T-cell (primary cell): Measurements from ENCODE around the gene SPCS1. TPM values are rescaled to one million over a fixed set of nuclear protein-coding genes. Genes with fewer than 3 reads are reported as not detected.

Source experiments
- ATAC-seq, 4 experiments: fragments of 200-7000 bp in 3 of 4; fragments of 150-1000 bp in 1 of 4; cut with Tn5 transposase; replicated peaks in 1 of 4; 1 replicate in 3 of 4; 2 replicates in 1 of 4; pipeline ENCODE4 v1.10.0; 2021; ENCODE audit warnings: moderate library complexity in 3 of 4, mild to moderate bottlenecking in 2 of 4, moderate number of reproducible peaks in 1 of 4
- CTCF ChIA-PET, 2 donors: fragments of 300-600 bp; sonication (Branson Sonifier 250); formaldehyde crosslinking; loops; one replicate each; lab custom pipeline; 2022; ENCODE audit warnings: antibody characterized with exemption in 2 of 2; lab: Charles Lee
- POLR2A ChIA-PET, 2 donors: fragments of 300-600 bp; sonication (Branson Sonifier 250); formaldehyde crosslinking; loops; one replicate each; lab custom pipeline; 2022; ENCODE audit warnings: antibody characterized with exemption in 2 of 2; lab: Charles Lee
- DNase-seq, 35 experiments: peaks; one replicate each; pipeline versions ENCODE4 v3.0.0 to v3.0.0-alpha.2; 2013 to 2023
- H3K27ac ChIP-seq: one replicate; pipeline ENCODE4 v1.5.1; 2013; ENCODE audit warnings: low read length
- H3K27me3 ChIP-seq, 2 experiments: replicated peaks in 1 of 2; 1 replicate in 1 of 2; 2 replicates in 1 of 2; pipeline versions ENCODE4 v1.6.1 to v1.7.0; 2013; ENCODE audit warnings: low read length in 1 of 2, mixed read lengths in 1 of 2; ENCODE audit not compliant: control insufficient read depth in 2 of 2, insufficient read depth in 2 of 2; ENCODE audit errors: extremely low read depth in 1 of 2
- H3K36me3 ChIP-seq, 2 donors: 1 replicate in 1 of 2; 2 replicates in 1 of 2; pipeline versions ENCODE4 v1.6.1 to v1.7.0; 2013; ENCODE audit warnings: low read length in 1 of 2; ENCODE audit not compliant: control insufficient read depth in 2 of 2, insufficient read depth in 1 of 2; ENCODE audit errors: extremely low read depth in 1 of 2
- H3K4me1 ChIP-seq, 2 experiments: 1 replicate in 1 of 2; 2 replicates in 1 of 2; pipeline versions ENCODE4 v1.6.1 to v1.7.0; 2013; ENCODE audit warnings: low read length in 2 of 2, mixed read lengths in 1 of 2; ENCODE audit not compliant: insufficient read depth in 2 of 2, control insufficient read depth in 1 of 2; ENCODE audit errors: extremely low read depth in 1 of 2
- H3K4me3 ChIP-seq, 2 donors: 1 replicate in 1 of 2; 2 replicates in 1 of 2; pipeline versions ENCODE4 v1.5.1 to v1.7.0; 2013; ENCODE audit warnings: mild to moderate bottlenecking in 2 of 2, low read length in 1 of 2, moderate library complexity in 1 of 2; ENCODE audit not compliant: control insufficient read depth in 1 of 2; ENCODE audit errors: extremely low read depth in 1 of 2
- H3K9me3 ChIP-seq: 2 replicates; pipeline ENCODE4 v1.7.0; 2013
- H3K27ac Mint-ChIP-seq, 2 donors: one replicate each; pipeline ENCODE4 v1.8.0; 2020 to 2021; ENCODE audit warnings: mild to moderate bottlenecking in 2 of 2, mixed read lengths in 2 of 2
- H3K27me3 Mint-ChIP-seq, 2 donors: one replicate each; pipeline ENCODE4 v1.8.0; 2021 to 2022; ENCODE audit warnings: mixed read lengths in 2 of 2
- H3K36me3 Mint-ChIP-seq: one replicate; pipeline ENCODE4 v1.8.0; 2021; ENCODE audit warnings: mixed read lengths
- H3K4me1 Mint-ChIP-seq, 3 donors: one replicate each; pipeline ENCODE4 v1.8.0; 2020 to 2022; ENCODE audit warnings: mixed read lengths in 3 of 3, mild to moderate bottlenecking in 1 of 3
- H3K4me3 Mint-ChIP-seq, 3 donors: one replicate each; pipeline ENCODE4 v1.8.0; 2020 to 2022; ENCODE audit warnings: mild to moderate bottlenecking in 3 of 3, mixed read lengths in 3 of 3, moderate library complexity in 3 of 3
- H3K9me3 Mint-ChIP-seq, 3 donors: one replicate each; pipeline ENCODE4 v1.8.0; 2020 to 2022; ENCODE audit warnings: mixed read lengths in 3 of 3
- WGBS: methylation state at CpG from one replicate; pipeline ENCODE4 v1.1.5; 2013; ENCODE audit warnings: missing lambda C conversion rate; ENCODE audit not compliant: insufficient coverage; 5-methylcytosine and 5-hydroxymethylcytosine counted together
- total RNA-seq, 35 experiments: library from RNA in 6 of 35; stranded (reverse) in 6 of 35; fragments of 120-200 nt in 1 of 35; gene quantifications; one replicate each; pipeline versions ENCODE4 v1.2.1 to v1.2.4 and lab custom pipeline; 2013 to 2026

Gene SPCS1
- total RNA-seq, 5 donors from 2014 or later (not counting 1 experiment from before 2014, with no cell fraction given): 61.8 to 85.8 (median 81.3) TPM

GRCh38 chr3:52697632-52697965 is 8.3 kb upstream of the SPCS1 start:
- Mint-ChIP-seq H3K36me3 (peaks cover 43% of the 10 kb centered on the region), H3K27ac (peak overlapping the region; percentile 45 to 61), H3K27me3 (no peaks in the 10 kb centered on the region), H3K4me1 (peaks cover 0 to 14% (median 7%) of the 10 kb centered on the region in 3 donors), H3K4me3 (no peak overlapping the region), H3K9me3 (no peaks in the 10 kb centered on the region)
- CTCF ChIA-PET: no interaction called here
- Histone ChIP-seq H3K27ac (no peak overlapping the region), H3K27me3 (no peaks in the 10 kb centered on the region), H3K36me3 (peaks cover 13 to 69% of the 10 kb centered on the region in 2 donors), H3K9me3 (no peaks in the 10 kb centered on the region), H3K4me3 (no peak overlapping the region), H3K4me1 (peaks cover 0 to 5% of the 10 kb centered on the region in 2 experiments)
- no CpG with 5 or more reads among the region's 4 CpGs for WGBS
- POLR2A ChIA-PET: no interaction called here
- no peak for DNase-seq
- ATAC-seq: no peak

GRCh38 chr3:52703341-52703740 is 2.6 kb upstream of the SPCS1 start:
- H3K27ac Mint-ChIP-seq: no peak overlapping the region

GRCh38 chr3:52704611-52705437 is 1.1 kb upstream of the SPCS1 start:
- 10% methylated on average over 14 of the region's 22 CpGs for WGBS
- no peaks in the 10 kb centered on the region for H3K27me3 Mint-ChIP-seq
- H3K4me1 Mint-ChIP-seq: peaks cover 18 to 42% (median 40%) of the 10 kb centered on the region in 3 donors
- H3K4me1 ChIP-seq: peaks cover 19 to 32% of the 10 kb centered on the region in 2 experiments
- peaks cover 0 to 26% of the 10 kb centered on the region in 2 donors for H3K36me3 ChIP-seq
- CTCF ChIA-PET: interaction anchor here in 1 of 2 donors (0.9 kb wide), 1 partner anchor 365 kb away, joined by 5 read pairs; no protein-coding TSS in a partner anchor
- H3K27ac Mint-ChIP-seq: peak overlapping the region; percentile 91 to 95
- H3K27me3 ChIP-seq: no peaks in the 10 kb centered on the region
- H3K36me3 Mint-ChIP-seq: peaks cover 12% of the 10 kb centered on the region
- H3K4me3 Mint-ChIP-seq: peak overlapping the region; percentile 91 to 96 (median 92)
- peak in 4 of 35 experiments; percentile 1 to 30 (median 6) for DNase-seq
- POLR2A ChIA-PET: interaction anchor here in 1 of 2 donors (0.5 to 0.9 kb wide), 2 partner anchors 15 to 16 kb away, joined by 3 read pairs; no protein-coding TSS in a partner anchor
- H3K4me3 ChIP-seq: peak overlapping the region; percentile 92 to 96
- no peaks in the 10 kb centered on the region for H3K9me3 ChIP-seq
- H3K27ac ChIP-seq: peak overlapping the region; percentile 72
- ATAC-seq: peak in 2 of 4 experiments; percentile 0 to 1
- H3K9me3 Mint-ChIP-seq: no peaks in the 10 kb centered on the region

More at GRCh38 chr3:52703341-52703740, 2.6 kb upstream of the SPCS1 start:
- POLR2A ChIA-PET: no interaction called here
- Histone ChIP-seq H3K27ac (no peak overlapping the region), H3K4me3 (no peak overlapping the region), H3K9me3 (no peaks in the 10 kb centered on the region), H3K36me3 (peaks cover 0 to 24% of the 10 kb centered on the region in 2 donors), H3K27me3 (no peaks in the 10 kb centered on the region), H3K4me1 (peaks cover 19 to 32% of the 10 kb centered on the region in 2 experiments)
- Mint-ChIP-seq H3K4me1 (peaks cover 18 to 43% (median 40%) of the 10 kb centered on the region in 3 donors), H3K4me3 (peak overlapping the region in 2 of 3 donors; percentile 28 to 47), H3K27me3 (no peaks in the 10 kb centered on the region), H3K36me3 (peaks cover 11% of the 10 kb centered on the region), H3K9me3 (no peaks in the 10 kb centered on the region)
- no CpG with 5 or more reads among the region's 7 CpGs for WGBS
- CTCF ChIA-PET: no interaction called here
- no peak for ATAC-seq
- no peak for DNase-seq

- ChIA-PET POLR2A (interaction anchor here in 1 of 2 donors (0.9 kb wide), 1 partner anchor 16 kb away, joined by 3 read pairs; no protein-coding TSS in a partner anchor), CTCF (no interaction called here)
- H3K4me1 ChIP-seq: peaks cover 19 to 32% of the 10 kb centered on the region in 2 experiments
- no peaks in the 10 kb centered on the region for H3K27me3 Mint-ChIP-seq
- peak overlapping the region; percentile 72 for H3K27ac ChIP-seq
- H3K9me3 ChIP-seq: no peaks in the 10 kb centered on the region
- ATAC-seq: peak in 3 of 4 experiments; percentile 69 to 75 (median 72)
- H3K27me3 ChIP-seq: no peaks in the 10 kb centered on the region
- no peaks in the 10 kb centered on the region for H3K9me3 Mint-ChIP-seq
- DNase-seq: no peak
- peaks cover 18 to 39% (median 39%) of the 10 kb centered on the region in 3 donors for H3K4me1 Mint-ChIP-seq
- H3K4me3 Mint-ChIP-seq: peak overlapping the region; percentile 91 to 96 (median 92)
- H3K36me3 ChIP-seq: peaks cover 0 to 22% of the 10 kb centered on the region in 2 donors
- H3K27ac Mint-ChIP-seq: peak overlapping the region; percentile 91 to 95
- WGBS: under 1% methylated on average over 25 of the region's 25 CpGs
- H3K36me3 Mint-ChIP-seq: peaks cover 10% of the 10 kb centered on the region
- H3K4me3 ChIP-seq: peak overlapping the region; percentile 92 to 96
These were observed 543 bp upstream of the SPCS1 start for GRCh38 chr3:52705438-52705687.

DNA sequence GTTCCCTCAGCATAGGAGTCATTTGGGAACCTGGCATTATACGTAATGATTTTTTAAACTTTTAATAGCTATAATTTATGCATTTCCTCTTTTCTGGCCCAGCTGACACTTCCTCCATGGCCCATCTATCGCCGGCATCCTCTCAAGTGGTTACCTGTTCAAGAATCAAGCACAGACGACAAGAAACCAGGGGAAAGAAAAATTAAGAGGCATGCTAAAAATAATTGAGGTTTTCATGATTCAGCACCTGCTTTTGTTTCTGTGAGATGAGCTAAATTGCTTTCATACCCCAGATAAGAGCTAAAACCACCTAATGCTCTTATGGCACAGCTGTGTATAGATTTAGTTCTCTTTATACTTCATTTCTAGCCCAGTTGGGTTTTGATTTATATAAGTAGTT is 1.7 kb downstream of the SPCS1 start:
- H3K27me3 ChIP-seq: no peaks in the 10 kb centered on the region
- Mint-ChIP-seq H3K4me3 (peak overlapping the region; percentile 71 to 96 (median 91)), H3K9me3 (no peaks in the 10 kb centered on the region), H3K4me1 (peaks cover 18 to 35% (median 35%) of the 10 kb centered on the region in 3 donors), H3K27me3 (no peaks in the 10 kb centered on the region), H3K27ac (peak overlapping the region; percentile 55 to 59), H3K36me3 (peaks cover 15% of the 10 kb centered on the region)
- no CpG with 5 or more reads among the region's 4 CpGs for WGBS
- no peak for ATAC-seq
- CTCF ChIA-PET: no interaction called here
- H3K9me3 ChIP-seq: no peaks in the 10 kb centered on the region
- H3K4me3 ChIP-seq: no peak overlapping the region
- POLR2A ChIA-PET: interaction anchor here (0.7 to 0.9 kb wide), 2 partner anchors 15 to 69 kb away, joined by 3 read pairs; no protein-coding TSS in a partner anchor
- H3K36me3 ChIP-seq: peaks cover 0 to 27% of the 10 kb centered on the region in 2 donors
- H3K27ac ChIP-seq: no peak overlapping the region
- DNase-seq: no peak
- peaks cover 19 to 32% of the 10 kb centered on the region in 2 experiments for H3K4me1 ChIP-seq

- Mint-ChIP-seq H3K27me3 (no peaks in the 10 kb centered on the region), H3K4me3 (no peak overlapping the region), H3K4me1 (peaks cover 9 to 19% (median 16%) of the 10 kb centered on the region in 3 donors), H3K36me3 (peaks cover 20% of the 10 kb centered on the region), H3K27ac (no peak overlapping the region), H3K9me3 (no peaks in the 10 kb centered on the region)
- no CpG with 5 or more reads among the region's 2 CpGs for WGBS
- ATAC-seq: no peak
- no peaks in the 10 kb centered on the region for H3K9me3 ChIP-seq
- no peak overlapping the region for H3K4me3 ChIP-seq
- peaks cover 0 to 27% of the 10 kb centered on the region in 2 donors for H3K36me3 ChIP-seq
- ChIA-PET POLR2A (no interaction called here), CTCF (no interaction called here)
- DNase-seq: no peak
- H3K4me1 ChIP-seq: peaks cover 13 to 17% of the 10 kb centered on the region in 2 experiments
- no peak overlapping the region for H3K27ac ChIP-seq
- H3K27me3 ChIP-seq: no peaks in the 10 kb centered on the region
These were observed 4.6 kb downstream of the SPCS1 start for GRCh38 chr3:52710512-52710911.
